ENCODE measurements around the gene RASSF8.

DNA sequence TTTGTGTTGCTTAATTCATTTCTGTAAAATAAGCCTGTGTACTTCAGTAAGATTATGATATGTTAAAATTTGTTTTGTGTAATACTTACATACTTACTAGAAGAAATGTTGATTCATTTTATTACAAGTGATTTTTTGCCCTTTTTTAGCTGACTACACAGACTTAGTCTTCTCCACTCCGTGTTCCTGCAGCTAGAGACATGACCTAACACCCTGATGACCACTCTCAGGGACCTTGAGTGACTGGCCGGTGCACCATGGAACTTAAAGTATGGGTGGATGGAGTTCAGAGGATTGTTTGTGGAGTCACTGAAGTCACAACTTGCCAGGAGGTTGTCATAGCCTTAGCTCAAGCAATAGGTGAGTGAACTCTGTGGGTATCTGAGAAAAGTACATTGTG lies 96.6 kb downstream of the RASSF8 start:
- TF ChIP-seq, protein P1, sequence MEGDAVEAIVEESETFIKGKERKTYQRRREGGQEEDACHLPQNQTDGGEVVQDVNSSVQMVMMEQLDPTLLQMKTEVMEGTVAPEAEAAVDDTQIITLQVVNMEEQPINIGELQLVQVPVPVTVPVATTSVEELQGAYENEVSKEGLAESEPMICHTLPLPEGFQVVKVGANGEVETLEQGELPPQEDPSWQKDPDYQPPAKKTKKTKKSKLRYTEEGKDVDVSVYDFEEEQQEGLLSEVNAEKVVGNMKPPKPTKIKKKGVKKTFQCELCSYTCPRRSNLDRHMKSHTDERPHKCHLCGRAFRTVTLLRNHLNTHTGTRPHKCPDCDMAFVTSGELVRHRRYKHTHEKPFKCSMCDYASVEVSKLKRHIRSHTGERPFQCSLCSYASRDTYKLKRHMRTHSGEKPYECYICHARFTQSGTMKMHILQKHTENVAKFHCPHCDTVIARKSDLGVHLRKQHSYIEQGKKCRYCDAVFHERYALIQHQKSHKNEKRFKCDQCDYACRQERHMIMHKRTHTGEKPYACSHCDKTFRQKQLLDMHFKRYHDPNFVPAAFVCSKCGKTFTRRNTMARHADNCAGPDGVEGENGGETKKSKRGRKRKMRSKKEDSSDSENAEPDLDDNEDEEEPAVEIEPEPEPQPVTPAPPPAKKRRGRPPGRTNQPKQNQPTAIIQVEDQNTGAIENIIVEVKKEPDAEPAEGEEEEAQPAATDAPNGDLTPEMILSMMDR (IDR thresholded peaks at IDR 0.05), result no peak
- no peak for TF ChIP-seq POLR2A (IDR thresholded peaks at IDR 0.05)
- TF ChIP-seq POLR2AphosphoS5 (IDR thresholded peaks at IDR 0.05), result no peak
- TF ChIP-seq EP300 (IDR thresholded peaks at IDR 0.05), result no peak
